ENCODE results near the gene FTO.

Gene FTO

DNA sequence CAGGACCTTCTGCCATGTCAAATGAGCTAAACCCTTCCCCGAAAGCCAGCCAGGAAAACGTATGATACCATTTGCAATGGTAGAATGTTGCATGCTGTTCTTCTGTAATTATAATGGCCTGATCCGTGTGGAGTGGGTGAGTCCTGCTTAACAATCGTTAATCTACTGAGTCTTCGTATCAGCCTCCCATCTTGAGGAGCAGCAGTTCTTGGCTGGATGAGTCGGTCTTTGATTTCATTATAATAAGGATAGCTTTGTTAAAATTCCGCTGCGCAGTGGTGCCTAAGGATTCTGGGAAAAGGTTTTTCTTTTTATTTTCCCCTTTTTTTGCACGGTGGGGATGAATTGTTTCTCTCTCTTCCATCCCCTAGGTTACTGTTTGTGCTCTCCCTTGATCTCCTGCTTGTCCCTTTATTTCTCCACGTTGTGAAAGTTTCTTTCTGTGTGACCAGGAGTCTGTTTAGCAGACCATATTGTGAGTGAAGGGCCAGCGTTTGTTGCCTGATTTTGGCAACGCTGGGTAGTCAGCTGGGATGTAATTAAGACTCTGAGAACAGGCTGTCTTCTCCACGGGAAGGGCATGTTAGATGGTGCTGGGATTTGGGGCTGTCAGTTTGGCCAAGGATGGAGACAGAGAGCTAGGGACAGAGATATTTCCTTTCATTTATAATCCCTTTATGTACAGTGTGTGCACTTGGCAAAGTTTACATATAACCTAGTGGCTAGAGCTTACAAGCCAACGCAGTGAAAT, 263.0 kb downstream of the FTO start:
- H3K4me3 ChIP-seq (ENCODE audit: low read depth, low read length): no peak overlapping the region
- no peaks in the 10 kb centered on the region for H3K27me3 ChIP-seq (ENCODE audit: control insufficient read depth, insufficient read depth, low read length)
- H3K9ac ChIP-seq (ENCODE audit: low read length): no peak overlapping the region
- H3K4me1 ChIP-seq (ENCODE audit: control insufficient read depth, insufficient read depth, low read length): peaks cover 9% of the 10 kb centered on the region
- no peaks in the 10 kb centered on the region for H3K36me3 ChIP-seq (ENCODE audit: control insufficient read depth, insufficient read depth, low read length)
- no peak overlapping the region for H3K27ac ChIP-seq (ENCODE audit: low read depth, low read length)
- no peaks in the 10 kb centered on the region for H3K9me3 ChIP-seq (ENCODE audit: control insufficient read depth, insufficient read depth, low read depth, low read length)

DNA sequence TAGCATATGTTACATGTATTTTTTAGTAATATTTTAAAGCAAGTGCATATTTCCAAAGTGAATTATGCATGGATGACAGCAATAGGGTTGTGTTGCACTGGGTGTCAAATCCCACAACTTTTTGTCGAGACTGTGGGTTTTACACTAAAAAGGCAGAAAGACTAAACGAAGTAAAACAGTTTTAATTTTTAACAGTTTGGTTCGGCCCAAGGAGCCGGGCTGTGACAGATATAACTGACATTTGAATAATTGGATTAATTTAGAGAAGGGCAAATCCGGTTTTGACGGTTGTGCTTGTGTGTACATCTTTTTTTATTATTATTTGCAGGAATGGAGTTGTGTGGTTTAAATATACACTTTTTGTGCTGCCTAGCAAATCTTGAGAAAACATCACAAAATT, 263.6 kb downstream of the FTO start:
- peaks cover 9% of the 10 kb centered on the region for H3K4me1 ChIP-seq (ENCODE audit: control insufficient read depth, insufficient read depth, low read length)
- no peaks in the 10 kb centered on the region for H3K27me3 ChIP-seq (ENCODE audit: control insufficient read depth, insufficient read depth, low read length)
- H3K27ac ChIP-seq (ENCODE audit: low read depth, low read length): no peak overlapping the region
- H3K9ac ChIP-seq (ENCODE audit: low read length): no peak overlapping the region
- H3K4me3 ChIP-seq (ENCODE audit: low read depth, low read length): no peak overlapping the region
- no peaks in the 10 kb centered on the region for H3K36me3 ChIP-seq (ENCODE audit: control insufficient read depth, insufficient read depth, low read length)
- no peaks in the 10 kb centered on the region for H3K9me3 ChIP-seq (ENCODE audit: control insufficient read depth, insufficient read depth, low read depth, low read length)

- Histone ChIP-seq H3K4me3 (ENCODE audit: low read depth, low read length) (no peak overlapping the region), H3K9ac (ENCODE audit: low read length) (no peak overlapping the region), H3K9me3 (ENCODE audit: control insufficient read depth, insufficient read depth, low read depth, low read length) (no peaks in the 10 kb centered on the region), H3K27me3 (ENCODE audit: control insufficient read depth, insufficient read depth, low read length) (no peaks in the 10 kb centered on the region), H3K36me3 (ENCODE audit: control insufficient read depth, insufficient read depth, low read length) (no peaks in the 10 kb centered on the region), H3K27ac (ENCODE audit: low read depth, low read length) (no peak overlapping the region), H3K4me1 (ENCODE audit: control insufficient read depth, insufficient read depth, low read length) (peaks cover 9% of the 10 kb centered on the region)
Measured at GRCh38 chr16:53968454-53968853, 264.5 kb downstream of the FTO start.

- no peaks in the 10 kb centered on the region for H3K9me3 ChIP-seq (ENCODE audit: control insufficient read depth, insufficient read depth, low read depth, low read length)
- H3K36me3 ChIP-seq (ENCODE audit: control insufficient read depth, insufficient read depth, low read length): no peaks in the 10 kb centered on the region
- no peak overlapping the region for H3K27ac ChIP-seq (ENCODE audit: low read depth, low read length)
- no peak overlapping the region for H3K9ac ChIP-seq (ENCODE audit: low read length)
- no peaks in the 10 kb centered on the region for H3K27me3 ChIP-seq (ENCODE audit: control insufficient read depth, insufficient read depth, low read length)
- no peak overlapping the region for H3K4me3 ChIP-seq (ENCODE audit: low read depth, low read length)
- H3K4me1 ChIP-seq (ENCODE audit: control insufficient read depth, insufficient read depth, low read length): peaks cover 9% of the 10 kb centered on the region
Measured at GRCh38 chr16:53968896-53969295, 264.9 kb downstream of the FTO start.

DNA sequence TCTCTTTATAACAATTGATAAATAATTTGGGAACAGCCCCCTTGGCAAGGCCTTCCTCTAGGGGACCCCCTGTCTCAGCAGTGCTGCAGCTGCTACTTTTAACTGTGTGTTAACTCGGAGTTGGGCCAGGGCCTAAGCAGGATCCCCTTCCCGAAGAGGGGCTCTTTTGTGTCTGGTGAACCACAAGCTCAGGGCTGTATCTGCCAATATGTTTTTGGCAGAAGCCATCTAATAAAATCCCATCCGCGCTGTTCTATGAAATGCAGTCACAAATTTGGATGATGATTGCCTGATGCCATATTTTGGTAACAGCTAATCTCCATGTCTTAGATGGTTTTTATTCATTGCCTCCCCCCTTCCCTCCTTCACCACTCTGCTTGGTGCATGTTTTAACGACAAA, 267.7 kb downstream of the FTO start:
- Histone ChIP-seq H3K27ac (ENCODE audit: low read depth, low read length) (no peak overlapping the region), H3K27me3 (ENCODE audit: control insufficient read depth, insufficient read depth, low read length) (no peaks in the 10 kb centered on the region), H3K9me3 (ENCODE audit: control insufficient read depth, insufficient read depth, low read depth, low read length) (no peaks in the 10 kb centered on the region), H3K36me3 (ENCODE audit: control insufficient read depth, insufficient read depth, low read length) (no peaks in the 10 kb centered on the region), H3K4me3 (ENCODE audit: low read depth, low read length) (no peak overlapping the region), H3K9ac (ENCODE audit: low read length) (no peak overlapping the region), H3K4me1 (ENCODE audit: control insufficient read depth, insufficient read depth, low read length) (peaks cover 9% of the 10 kb centered on the region)

- no peak overlapping the region for H3K9ac ChIP-seq (ENCODE audit: low read length)
- no peaks in the 10 kb centered on the region for H3K27me3 ChIP-seq (ENCODE audit: control insufficient read depth, insufficient read depth, low read length)
- H3K27ac ChIP-seq (ENCODE audit: low read depth, low read length): no peak overlapping the region
- no peaks in the 10 kb centered on the region for H3K9me3 ChIP-seq (ENCODE audit: control insufficient read depth, insufficient read depth, low read depth, low read length)
- H3K36me3 ChIP-seq (ENCODE audit: control insufficient read depth, insufficient read depth, low read length): no peaks in the 10 kb centered on the region
- no peak overlapping the region for H3K4me3 ChIP-seq (ENCODE audit: low read depth, low read length)
- peaks cover 8% of the 10 kb centered on the region for H3K4me1 ChIP-seq (ENCODE audit: control insufficient read depth, insufficient read depth, low read length)
Measured at GRCh38 chr16:53973021-53973420, 269.1 kb downstream of the FTO start.

GRCh38 chr16:53974484-53975080, 270.6 kb downstream of the FTO start:
- no peak overlapping the region for H3K27ac ChIP-seq (ENCODE audit: low read depth, low read length)
- no peak overlapping the region for H3K4me3 ChIP-seq (ENCODE audit: low read depth, low read length)
- no peak overlapping the region for H3K9ac ChIP-seq (ENCODE audit: low read length)
- no peaks in the 10 kb centered on the region for H3K27me3 ChIP-seq (ENCODE audit: control insufficient read depth, insufficient read depth, low read length)
- no peaks in the 10 kb centered on the region for H3K4me1 ChIP-seq (ENCODE audit: control insufficient read depth, insufficient read depth, low read length)
- H3K9me3 ChIP-seq (ENCODE audit: control insufficient read depth, insufficient read depth, low read depth, low read length): no peaks in the 10 kb centered on the region
- no peaks in the 10 kb centered on the region for H3K36me3 ChIP-seq (ENCODE audit: control insufficient read depth, insufficient read depth, low read length)

- no peaks in the 10 kb centered on the region for H3K27me3 ChIP-seq (ENCODE audit: control insufficient read depth, insufficient read depth, low read length)
- H3K9me3 ChIP-seq (ENCODE audit: control insufficient read depth, insufficient read depth, low read depth, low read length): no peaks in the 10 kb centered on the region
- no peaks in the 10 kb centered on the region for H3K36me3 ChIP-seq (ENCODE audit: control insufficient read depth, insufficient read depth, low read length)
- peaks cover 4% of the 10 kb centered on the region; the same call in 1 of the 2 replicates for H3K4me1 ChIP-seq (ENCODE audit: control insufficient read depth, insufficient read depth, low read length)
- no peak overlapping the region for H3K4me3 ChIP-seq (ENCODE audit: low read depth, low read length)
- H3K9ac ChIP-seq (ENCODE audit: low read length): no peak overlapping the region
- no peak overlapping the region for H3K27ac ChIP-seq (ENCODE audit: low read depth, low read length)
Measured at GRCh38 chr16:53980675-53981074, 276.7 kb downstream of the FTO start.

- peaks cover 4% of the 10 kb centered on the region; the same call in 1 of the 2 replicates for H3K4me1 ChIP-seq (ENCODE audit: control insufficient read depth, insufficient read depth, low read length)
- H3K4me3 ChIP-seq (ENCODE audit: low read depth, low read length): no peak overlapping the region
- no peaks in the 10 kb centered on the region for H3K36me3 ChIP-seq (ENCODE audit: control insufficient read depth, insufficient read depth, low read length)
- no peak overlapping the region for H3K27ac ChIP-seq (ENCODE audit: low read depth, low read length)
- H3K9me3 ChIP-seq (ENCODE audit: control insufficient read depth, insufficient read depth, low read depth, low read length): no peaks in the 10 kb centered on the region
- no peak overlapping the region for H3K9ac ChIP-seq (ENCODE audit: low read length)
- H3K27me3 ChIP-seq (ENCODE audit: control insufficient read depth, insufficient read depth, low read length): no peaks in the 10 kb centered on the region
Measured at GRCh38 chr16:53982631-53983042, 278.7 kb downstream of the FTO start.

- peaks cover 4% of the 10 kb centered on the region; the same call in 1 of the 2 replicates for H3K4me1 ChIP-seq (ENCODE audit: control insufficient read depth, insufficient read depth, low read length)
- no peaks in the 10 kb centered on the region for H3K36me3 ChIP-seq (ENCODE audit: control insufficient read depth, insufficient read depth, low read length)
- H3K9me3 ChIP-seq (ENCODE audit: control insufficient read depth, insufficient read depth, low read depth, low read length): no peaks in the 10 kb centered on the region
- no peaks in the 10 kb centered on the region for H3K27me3 ChIP-seq (ENCODE audit: control insufficient read depth, insufficient read depth, low read length)
- no peak overlapping the region for H3K27ac ChIP-seq (ENCODE audit: low read depth, low read length)
- no peak overlapping the region for H3K4me3 ChIP-seq (ENCODE audit: low read depth, low read length)
- no peak overlapping the region for H3K9ac ChIP-seq (ENCODE audit: low read length)
Measured at GRCh38 chr16:53984936-53985335, 281.0 kb downstream of the FTO start.

- H3K36me3 ChIP-seq (ENCODE audit: control insufficient read depth, insufficient read depth, low read length): no peaks in the 10 kb centered on the region
- H3K4me1 ChIP-seq (ENCODE audit: control insufficient read depth, insufficient read depth, low read length): peaks cover 4% of the 10 kb centered on the region
- H3K4me3 ChIP-seq (ENCODE audit: low read depth, low read length): no peak overlapping the region
- no peak overlapping the region for H3K27ac ChIP-seq (ENCODE audit: low read depth, low read length)
- H3K27me3 ChIP-seq (ENCODE audit: control insufficient read depth, insufficient read depth, low read length): no peaks in the 10 kb centered on the region
- no peaks in the 10 kb centered on the region for H3K9me3 ChIP-seq (ENCODE audit: control insufficient read depth, insufficient read depth, low read depth, low read length)
- H3K9ac ChIP-seq (ENCODE audit: low read length): no peak overlapping the region
Measured at GRCh38 chr16:53985861-53986260, 281.9 kb downstream of the FTO start.

All from HUES6 (cell line).